Lower leg skin (tissue), 4 donors: ENCODE data around the gene RBBP8. TPM values are rescaled to one million over a fixed set of nuclear protein-coding genes. Genes with fewer than 3 reads are reported as not detected.

Experiments used
- DNase-seq, 2 donors: peaks; one replicate each; pipeline ENCODE4 v3.0.0-alpha.2; 2019; ENCODE audit warnings: low spot score in 2 of 2
- H3K4me3 ChIP-seq: fragments of 200-600 bp; sonication (generic); 2 replicates; pipeline ENCODE4 v1.5.1; 2017; ENCODE audit warnings: mild to moderate bottlenecking, low read depth; ENCODE audit not compliant: poor library complexity, severe bottlenecking
- POLR2A ChIP-seq, 2 donors: fragments of 450-650 bp; IDR thresholded peaks; one replicate each; pipeline ENCODE4 v1.6.1; 2016 to 2017; ENCODE audit warnings: antibody characterized with exemption in 2 of 2, mild to moderate bottlenecking in 1 of 2, moderate library complexity in 1 of 2
- WGBS, 2 donors: methylation state at CpG; one replicate each; pipeline ENCODE4 v1.1.5; 2018; 5-methylcytosine and 5-hydroxymethylcytosine counted together
- intact Hi-C: fragments of 100-400 bp; cut with DNase I; formaldehyde crosslinking; loops from one replicate; pipeline ENCODE4 v1.15.0; 2023; ENCODE audit warnings: low total_unique reads
- total RNA-seq, 4 donors: library from RNA; depleted of rRNA; stranded (reverse); fragments of >200 nt; gene quantifications; one replicate each; pipeline ENCODE4 v1.1.0, GENCODE V29; 2016
- TF ChIP-seq, protein P1 (sequence below), 3 donors: fragments of 450-650 bp; IDR thresholded peaks; one replicate each; pipeline ENCODE4 v1.5.1; 2016; ENCODE audit warnings: antibody characterized with exemption in 3 of 3, mild to moderate bottlenecking in 3 of 3, moderate library complexity in 2 of 3

The RBBP8 gene
- total RNA-seq, 4 donors from 2014 or later, result 22.9 to 56.8 (median 40.2) TPM

GRCh38 chr18:23003289-23003688 is 70.2 kb downstream of the RBBP8 start:
- TF ChIP-seq POLR2A (IDR thresholded peaks at IDR 0.05), result no peak
- TF ChIP-seq, protein P1, sequence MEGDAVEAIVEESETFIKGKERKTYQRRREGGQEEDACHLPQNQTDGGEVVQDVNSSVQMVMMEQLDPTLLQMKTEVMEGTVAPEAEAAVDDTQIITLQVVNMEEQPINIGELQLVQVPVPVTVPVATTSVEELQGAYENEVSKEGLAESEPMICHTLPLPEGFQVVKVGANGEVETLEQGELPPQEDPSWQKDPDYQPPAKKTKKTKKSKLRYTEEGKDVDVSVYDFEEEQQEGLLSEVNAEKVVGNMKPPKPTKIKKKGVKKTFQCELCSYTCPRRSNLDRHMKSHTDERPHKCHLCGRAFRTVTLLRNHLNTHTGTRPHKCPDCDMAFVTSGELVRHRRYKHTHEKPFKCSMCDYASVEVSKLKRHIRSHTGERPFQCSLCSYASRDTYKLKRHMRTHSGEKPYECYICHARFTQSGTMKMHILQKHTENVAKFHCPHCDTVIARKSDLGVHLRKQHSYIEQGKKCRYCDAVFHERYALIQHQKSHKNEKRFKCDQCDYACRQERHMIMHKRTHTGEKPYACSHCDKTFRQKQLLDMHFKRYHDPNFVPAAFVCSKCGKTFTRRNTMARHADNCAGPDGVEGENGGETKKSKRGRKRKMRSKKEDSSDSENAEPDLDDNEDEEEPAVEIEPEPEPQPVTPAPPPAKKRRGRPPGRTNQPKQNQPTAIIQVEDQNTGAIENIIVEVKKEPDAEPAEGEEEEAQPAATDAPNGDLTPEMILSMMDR (IDR thresholded peaks at IDR 0.05), result no peak
- intact Hi-C loops, result no loop called here
- H3K4me3 ChIP-seq, result no peak overlapping the region
- DNase-seq, result no peak
- WGBS, 2 donors, result 87 to 88% methylated on average over 3 of the region's 3 CpGs

DNA sequence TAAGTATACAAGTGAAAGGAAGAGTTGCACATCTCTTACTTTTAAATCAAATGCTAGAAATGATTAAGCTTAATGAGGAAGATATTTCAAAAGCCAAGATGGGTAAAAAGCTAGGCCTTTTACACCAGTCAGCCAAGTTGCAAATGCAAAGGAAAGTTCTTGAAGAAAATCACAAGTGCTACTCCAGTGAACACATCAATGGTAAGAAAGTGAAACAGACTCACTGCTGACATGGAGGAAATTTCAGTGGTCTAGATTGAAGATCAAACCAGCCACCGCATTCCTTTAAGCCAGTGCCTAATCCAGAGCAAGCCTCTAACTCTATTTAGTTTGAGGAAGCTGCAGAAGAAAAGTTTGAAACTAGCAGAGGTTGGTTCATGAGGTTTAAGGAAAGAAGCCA is 79.1 kb downstream of the RBBP8 start:
- H3K4me3 ChIP-seq, result no peak overlapping the region
- WGBS, 2 donors, result 84 to 97% methylated on average over 1 of the region's 1 CpG
- no peak for TF ChIP-seq POLR2A (IDR thresholded peaks at IDR 0.05)
- TF ChIP-seq, protein P1 (IDR thresholded peaks at IDR 0.05), result no peak
- no peak for DNase-seq
- intact Hi-C loops, result no loop called here

DNA sequence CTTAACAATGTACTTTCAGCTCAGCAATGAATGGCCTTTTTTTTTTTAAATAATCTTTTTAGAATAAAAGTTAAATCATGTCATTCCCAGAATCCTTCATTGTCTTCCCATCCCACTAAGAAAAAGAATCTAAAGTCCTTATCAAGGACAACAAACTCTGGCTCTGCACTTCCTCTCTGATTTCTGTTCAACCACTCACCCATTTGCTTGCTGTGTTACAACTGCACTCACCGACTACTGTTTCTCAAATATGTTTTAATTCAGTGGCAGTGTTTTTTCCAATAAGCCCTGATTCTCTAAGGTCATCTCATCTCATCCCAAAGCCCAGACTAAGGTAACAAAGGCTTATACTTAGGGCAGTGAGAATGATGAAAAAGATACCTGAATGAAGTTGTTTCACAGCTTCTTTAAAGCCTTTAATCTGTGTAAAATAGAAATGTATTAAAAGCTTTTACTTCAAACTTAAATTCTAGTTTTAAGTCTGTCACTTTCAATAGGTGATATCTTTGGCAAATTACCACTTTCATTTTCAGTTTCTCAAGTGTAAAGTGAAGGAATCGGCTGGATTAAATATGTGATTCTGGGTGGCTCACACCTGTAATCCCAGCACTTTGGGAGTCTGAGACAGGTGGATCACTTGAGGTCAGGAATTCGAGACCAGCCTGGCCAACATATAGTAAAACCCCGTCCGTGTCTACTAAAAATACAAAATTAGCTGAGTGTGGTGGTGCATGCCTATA is 87.6 kb downstream of the RBBP8 start:
- WGBS, 2 donors, result 80 to 81% methylated on average over 5 of the region's 5 CpGs
- intact Hi-C loops, result no loop called here
- TF ChIP-seq, protein P1 (IDR thresholded peaks at IDR 0.05), result no peak
- no peak for TF ChIP-seq POLR2A (IDR thresholded peaks at IDR 0.05)
- DNase-seq, result no peak
- H3K4me3 ChIP-seq, result no peak overlapping the region

DNA sequence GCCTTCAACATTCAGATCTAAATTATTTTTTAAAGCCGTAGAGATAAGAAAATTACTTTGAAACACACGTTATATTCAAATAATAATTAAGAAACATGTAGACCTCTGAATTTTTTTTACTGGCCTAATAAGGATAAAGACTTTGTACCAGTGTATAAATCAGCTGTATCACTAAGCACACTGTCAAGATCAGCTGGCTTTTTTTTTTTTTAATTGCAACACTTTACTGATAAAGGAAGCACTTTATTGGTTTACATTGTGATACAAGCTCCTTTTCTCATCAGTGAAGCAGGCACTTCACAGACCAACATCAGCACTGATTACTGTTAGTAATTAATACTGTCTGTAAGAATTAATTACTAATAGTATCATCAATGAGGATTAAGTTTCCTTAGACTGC is 88.5 kb downstream of the RBBP8 start:
- intact Hi-C loops, result no loop called here
- H3K4me3 ChIP-seq, result no peak overlapping the region
- 89 to 94% methylated on average over 2 of the region's 2 CpGs for WGBS, 2 donors
- DNase-seq, result no peak
- no peak for TF ChIP-seq POLR2A (IDR thresholded peaks at IDR 0.05)
- TF ChIP-seq, protein P1 (IDR thresholded peaks at IDR 0.05), result no peak

DNA sequence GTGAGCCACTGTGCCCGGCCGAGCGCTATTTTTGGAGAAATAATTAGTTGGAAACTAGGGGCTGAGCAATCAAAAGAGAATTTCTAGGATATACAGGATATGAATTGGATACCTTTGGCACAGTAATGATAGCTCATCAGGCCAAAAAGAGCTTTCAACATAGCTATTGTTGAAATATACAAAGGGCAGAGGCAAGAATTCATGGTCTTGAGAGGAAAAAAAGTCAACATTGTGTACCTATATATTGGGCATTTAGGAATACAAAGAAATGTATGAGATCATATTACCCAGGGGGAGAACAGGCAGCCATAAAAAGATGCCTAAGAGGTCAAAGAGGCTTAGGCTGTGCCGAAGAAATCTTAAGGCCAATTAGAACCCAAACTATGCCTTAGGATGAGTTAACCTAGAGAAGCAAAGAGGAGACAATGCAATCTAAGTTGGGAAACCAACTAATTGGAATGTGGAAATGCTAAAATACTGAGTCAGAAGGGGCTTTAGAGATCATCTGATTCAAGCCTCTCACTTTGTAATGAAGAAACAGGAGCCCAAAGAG is 99.0 kb downstream of the RBBP8 start:
- 74 to 88% methylated on average over 4 of the region's 4 CpGs for WGBS, 2 donors
- no peak for DNase-seq
- no peak overlapping the region for H3K4me3 ChIP-seq
- intact Hi-C loops, result loop anchor here (10.0 kb wide), 1 partner anchor 383 kb away; no protein-coding TSS in a partner anchor
- TF ChIP-seq, protein P1 (IDR thresholded peaks at IDR 0.05), result no peak
- TF ChIP-seq POLR2A (IDR thresholded peaks at IDR 0.05), result no peak
